Activated B cell treated with CpG ODN at 0.5 μM for 24 hours (primary cell): Measurements from ENCODE around the gene ZNF212. TPM values are rescaled to one million over a fixed set of nuclear protein-coding genes. Genes with fewer than 3 reads are reported as not detected.
"Not testable (repeated sequence)": the region's sequence is repeated elsewhere in the genome, so short reads cannot be mapped to it uniquely, and the experiment has no call there.

Source experiments
- ATAC-seq: fragments of 200-7000 bp; cut with Tn5 transposase; one replicate; pipeline ENCODE4 v1.10.0; 2021; ENCODE audit warnings: low read depth, mild to moderate bottlenecking, moderate library complexity
- CTCF ChIA-PET: fragments of 350-600 bp; sonication (Branson Sonifier 250); formaldehyde crosslinking; loops from one replicate; lab custom pipeline; 2021; ENCODE audit warnings: antibody characterized with exemption; lab: Charles Lee
- POLR2A ChIA-PET: fragments of 350-600 bp; sonication (Branson Sonifier 250); formaldehyde crosslinking; loops from one replicate; lab custom pipeline; 2021; ENCODE audit warnings: antibody characterized with exemption; lab: Charles Lee
- DNase-seq: peaks from one replicate; pipeline ENCODE4 v3.0.0; 2022
- H3K27ac Mint-ChIP-seq: one replicate; pipeline ENCODE4 v1.8.0; 2020; ENCODE audit warnings: mixed read lengths
- H3K27me3 Mint-ChIP-seq: one replicate; pipeline ENCODE4 v1.8.0; 2021; ENCODE audit warnings: mixed read lengths
- H3K36me3 Mint-ChIP-seq: one replicate; pipeline ENCODE4 v1.8.0; 2021; ENCODE audit warnings: low read depth, mixed read lengths
- H3K4me1 Mint-ChIP-seq: one replicate; pipeline ENCODE4 v1.8.0; 2021; ENCODE audit warnings: mixed read lengths
- H3K4me3 Mint-ChIP-seq: one replicate; pipeline ENCODE4 v1.8.0; 2020; ENCODE audit warnings: mild to moderate bottlenecking, mixed read lengths
- H3K9me3 Mint-ChIP-seq: one replicate; pipeline ENCODE4 v1.8.0; 2020; ENCODE audit warnings: mixed read lengths
- CTCF ChIP-seq: fragments of 200-600 bp; IDR thresholded peaks from one replicate; pipeline ENCODE4 v1.8.0; 2022; ENCODE audit warnings: antibody characterized with exemption, mild to moderate bottlenecking
- intact Hi-C: fragments of 100-400 bp; cut with micrococcal nuclease; formaldehyde crosslinking; loops from one replicate; pipeline ENCODE4 v1.15.1; 2024
- total RNA-seq: library from RNA; stranded (reverse); gene quantifications from 2 replicates; pipeline ENCODE4 v1.2.3, GENCODE V29; 2022

The ZNF212 gene
- total RNA-seq, 1 donor from 2014 or later, result 21.0 TPM

- Mint-ChIP-seq H3K4me3 (no peak overlapping the region), H3K4me1 (no peaks in the 10 kb centered on the region)
- no peak for DNase-seq
Measured at GRCh38 chr7:149225106-149225505, 14.3 kb upstream of the ZNF212 start.

GRCh38 chr7:149225656-149226055 lies 13.8 kb upstream of the ZNF212 start:
- Mint-ChIP-seq H3K27me3 (no peaks in the 10 kb centered on the region), H3K27ac (no peak overlapping the region), H3K4me3 (no peak overlapping the region), H3K9me3 (no peaks in the 10 kb centered on the region), H3K36me3 (peaks cover 38% of the 10 kb centered on the region), H3K4me1 (no peaks in the 10 kb centered on the region)
- no peak for TF ChIP-seq CTCF
- intact Hi-C loops, result no loop called here
- CTCF ChIA-PET, result no interaction called here
- DNase-seq (no peak), ATAC-seq (no peak)
- POLR2A ChIA-PET, result no interaction called here

More at GRCh38 chr7:149225106-149225505, 14.3 kb upstream of the ZNF212 start:
- intact Hi-C loops, result no loop called here
- Mint-ChIP-seq H3K27ac (no peak overlapping the region), H3K9me3 (no peaks in the 10 kb centered on the region), H3K27me3 (no peaks in the 10 kb centered on the region), H3K36me3 (peaks cover 41% of the 10 kb centered on the region)
- ChIA-PET POLR2A (no interaction called here), CTCF (no interaction called here)
- no peak for ATAC-seq
- no peak for TF ChIP-seq CTCF

GRCh38 chr7:149226366-149226765 lies 13.1 kb upstream of the ZNF212 start:
- POLR2A ChIA-PET, CTCF ChIA-PET, H3K27ac Mint-ChIP-seq, H3K9me3 Mint-ChIP-seq, H3K27me3 Mint-ChIP-seq, ATAC-seq, H3K4me1 Mint-ChIP-seq, DNase-seq, H3K4me3 Mint-ChIP-seq, intact Hi-C loops: not testable (repeated sequence)
- peaks cover 32% of the 10 kb centered on the region for H3K36me3 Mint-ChIP-seq

GRCh38 chr7:149226840-149227494 lies 12.5 kb upstream of the ZNF212 start:
- no peak overlapping the region for H3K27ac Mint-ChIP-seq
- intact Hi-C loops, result no loop called here
- H3K36me3 Mint-ChIP-seq, result peaks cover 27% of the 10 kb centered on the region
- no peaks in the 10 kb centered on the region for H3K4me1 Mint-ChIP-seq
- H3K27me3 Mint-ChIP-seq, result no peaks in the 10 kb centered on the region
- POLR2A ChIA-PET, result no interaction called here
- H3K4me3 Mint-ChIP-seq, result no peak overlapping the region
- CTCF ChIA-PET, result no interaction called here
- ATAC-seq (no peak), DNase-seq (no peak)
- H3K9me3 Mint-ChIP-seq, result no peaks in the 10 kb centered on the region
- no peak for TF ChIP-seq CTCF

- intact Hi-C loops, result no loop called here
- ChIA-PET CTCF (no interaction called here), POLR2A (no interaction called here)
- no peak for DNase-seq
- Mint-ChIP-seq H3K9me3 (no peaks in the 10 kb centered on the region), H3K4me1 (no peaks in the 10 kb centered on the region), H3K27me3 (peaks cover 10% of the 10 kb centered on the region), H3K27ac (no peak overlapping the region), H3K36me3 (peaks cover 16% of the 10 kb centered on the region), H3K4me3 (no peak overlapping the region)
- no peak for ATAC-seq
- TF ChIP-seq CTCF, result no peak
Measured at GRCh38 chr7:149228831-149229471, 10.5 kb upstream of the ZNF212 start.
